ENCODE data around the gene ZNF526.
"Not testable (repeated sequence)": the region's sequence is repeated elsewhere in the genome, so short reads cannot be mapped to it uniquely, and the experiment has no call there.

Gene ZNF526

GRCh38 chr19:42251572-42252358 lies 31.7 kb downstream of the ZNF526 start:
- no peak for DNase-seq
- Mint-ChIP-seq H3K9me3 (no peaks in the 10 kb centered on the region), H3K27me3 (no peaks in the 10 kb centered on the region), H3K27ac (peak overlapping the region; percentile 80), H3K4me1 (peaks cover 33 to 59% of the 10 kb centered on the region in 2 donors), H3K4me3 (peak overlapping the region; percentile 97 to 98), H3K36me3 (peaks cover 21 to 25% of the 10 kb centered on the region in 2 donors)
- no peak for ATAC-seq (replicated peaks)

- DNase-seq (no peak), ATAC-seq (replicated peaks) (no peak)
- Mint-ChIP-seq H3K27me3 (no peaks in the 10 kb centered on the region), H3K4me3 (peak overlapping the region; percentile 97 to 98), H3K4me1 (peaks cover 30 to 54% of the 10 kb centered on the region in 2 donors), H3K36me3 (peaks cover 21% of the 10 kb centered on the region in 2 donors), H3K27ac (peak overlapping the region; percentile 95), H3K9me3 (no peaks in the 10 kb centered on the region)
Measured at GRCh38 chr19:42252365-42253244, 32.5 kb downstream of the ZNF526 start.

- Mint-ChIP-seq H3K27me3 (no peaks in the 10 kb centered on the region), H3K4me1 (peaks cover 30 to 54% of the 10 kb centered on the region in 2 donors), H3K27ac (peak overlapping the region; percentile 95), H3K4me3 (peak overlapping the region; percentile 97 to 98), H3K9me3 (no peaks in the 10 kb centered on the region), H3K36me3 (peaks cover 21% of the 10 kb centered on the region in 2 donors)
- DNase-seq (no peak), ATAC-seq (replicated peaks) (peak; percentile 20 to 29)
Measured at GRCh38 chr19:42253245-42254088, 33.4 kb downstream of the ZNF526 start.

- peak; percentile 52 to 55 for ATAC-seq (replicated peaks)
- peak; percentile 65 for DNase-seq
- Mint-ChIP-seq H3K27ac (peak overlapping the region; percentile 89), H3K36me3 (peaks cover 13 to 15% of the 10 kb centered on the region in 2 donors), H3K4me3 (peak overlapping the region; percentile 77 to 91), H3K27me3 (no peaks in the 10 kb centered on the region), H3K4me1 (peaks cover 27 to 47% of the 10 kb centered on the region in 2 donors), H3K9me3 (no peaks in the 10 kb centered on the region)
Measured at GRCh38 chr19:42254089-42254849, 34.2 kb downstream of the ZNF526 start.

- peaks cover 27 to 45% of the 10 kb centered on the region in 2 donors for H3K4me1 Mint-ChIP-seq
- peaks cover 7 to 15% of the 10 kb centered on the region in 2 donors for H3K36me3 Mint-ChIP-seq
- peak within 1 kb of the TSS; percentile 77 to 91 for H3K4me3 Mint-ChIP-seq
- H3K27ac Mint-ChIP-seq = peak within 1 kb of the TSS; percentile 89
- DNase-seq = peak; percentile 91
- ATAC-seq (replicated peaks) = peak; percentile 80 to 82
- no peaks in the 10 kb centered on the region for H3K9me3 Mint-ChIP-seq
- no peaks in the 10 kb centered on the region for H3K27me3 Mint-ChIP-seq
Measured at GRCh38 chr19:42254850-42255765, 35.0 kb downstream of the ZNF526 start, which contains the start of gene ERF. Gene ERF (minus strand): TSS chr19:42255128. CDS start chr19:42254999, 129 bp downstream.

GRCh38 chr19:42255766-42256745 lies 35.9 kb downstream of the ZNF526 start:
- no peaks in the 10 kb centered on the region for H3K9me3 Mint-ChIP-seq
- ATAC-seq (replicated peaks) = no peak
- no peaks in the 10 kb centered on the region for H3K27me3 Mint-ChIP-seq
- H3K4me1 Mint-ChIP-seq = peaks cover 26 to 37% of the 10 kb centered on the region in 2 donors
- peak overlapping the region; percentile 82 for H3K27ac Mint-ChIP-seq
- H3K4me3 Mint-ChIP-seq = peak overlapping the region; percentile 77 to 91
- peaks cover 7 to 15% of the 10 kb centered on the region in 2 donors for H3K36me3 Mint-ChIP-seq
- DNase-seq = no peak

GRCh38 chr19:42257842-42258241 lies 37.7 kb downstream of the ZNF526 start:
- DNase-seq; ATAC-seq (replicated peaks); H3K4me3 Mint-ChIP-seq; H3K27ac Mint-ChIP-seq; H3K36me3 Mint-ChIP-seq; H3K9me3 Mint-ChIP-seq; H3K27me3 Mint-ChIP-seq: not testable (repeated sequence)
- peaks cover 11 to 20% of the 10 kb centered on the region in 2 donors for H3K4me1 Mint-ChIP-seq

- Mint-ChIP-seq H3K27me3 (no peaks in the 10 kb centered on the region), H3K4me3 (no peak overlapping the region), H3K4me1 (peaks cover 0 to under 1% of the 10 kb centered on the region in 2 donors), H3K9me3 (no peaks in the 10 kb centered on the region), H3K27ac (no peak overlapping the region), H3K36me3 (no peaks in the 10 kb centered on the region)
- DNase-seq (no peak), ATAC-seq (replicated peaks) (peak in 1 of 2 donors; percentile 25)
Measured at GRCh38 chr19:42261763-42262162, 41.7 kb downstream of the ZNF526 start.

- not testable (repeated sequence) for H3K4me3 Mint-ChIP-seq; H3K9me3 Mint-ChIP-seq; H3K27me3 Mint-ChIP-seq; H3K36me3 Mint-ChIP-seq; ATAC-seq (replicated peaks); H3K27ac Mint-ChIP-seq; DNase-seq
- H3K4me1 Mint-ChIP-seq = peaks cover 19 to 23% of the 10 kb centered on the region in 2 donors
Measured at GRCh38 chr19:42266105-42266504, 46.0 kb downstream of the ZNF526 start.

GRCh38 chr19:42266928-42267603 lies 47.0 kb downstream of the ZNF526 start:
- ATAC-seq (replicated peaks); H3K4me3 Mint-ChIP-seq; DNase-seq; H3K27ac Mint-ChIP-seq; H3K9me3 Mint-ChIP-seq; H3K27me3 Mint-ChIP-seq: not testable (repeated sequence)
- Mint-ChIP-seq H3K4me1 (peaks cover 25 to 29% of the 10 kb centered on the region in 2 donors), H3K36me3 (peaks cover 6 to 14% of the 10 kb centered on the region in 2 donors)

GRCh38 chr19:42267644-42268141 lies 47.6 kb downstream of the ZNF526 start:
- ATAC-seq (replicated peaks) = no peak
- Mint-ChIP-seq H3K36me3 (peaks cover 9 to 14% of the 10 kb centered on the region in 2 donors), H3K27me3 (no peaks in the 10 kb centered on the region), H3K4me1 (peaks cover 25 to 29% of the 10 kb centered on the region in 2 donors), H3K4me3 (no peak overlapping the region), H3K27ac (no peak overlapping the region), H3K9me3 (no peaks in the 10 kb centered on the region)
- DNase-seq = no peak
